ENCODE data around the gene PIAS4.
A peak's percentile ranks its signal among the peaks of the same experiment; 100 is the strongest.
"Not testable (repeated sequence)": the region's sequence is repeated elsewhere in the genome, so short reads cannot be mapped to it uniquely, and the experiment has no call there.

Gene PIAS4

GRCh38 chr19:4009990-4010807 lies 2.7 kb downstream of the PIAS4 start:
- CTCF ChIA-PET = interaction anchor here (1.3 kb wide), 1 partner anchor 22 kb away, joined by 12 read pairs; no protein-coding TSS in a partner anchor
- POLR2A ChIA-PET = interaction anchor here (0.7 to 1.8 kb wide), 2 partner anchors 25 to 49 kb away, joined by 3 to 5 read pairs; partner anchors contain the start of gene EEF2
- H3K4me3 ChIP-seq (ENCODE audit: low read depth, low read length) = peak overlapping the region; percentile 32
- DNase-seq (ENCODE audit: low read depth, low spot score) = no peak
- TF ChIP-seq CTCF (IDR thresholded peaks at IDR 0.05; ENCODE audit: insufficient read depth, low read length, missing control alignments) = no peak

GRCh38 chr19:4010808-4011110 lies 3.2 kb downstream of the PIAS4 start:
- H3K4me3 ChIP-seq (ENCODE audit: low read depth, low read length) = no peak overlapping the region
- DNase-seq (ENCODE audit: low read depth, low spot score) = no peak
- ChIA-PET CTCF (no interaction called here), POLR2A (interaction anchor here (1.8 kb wide), 1 partner anchor 26 kb away, joined by 5 read pairs; the partner anchor contains the start of gene EEF2)
- no peak for TF ChIP-seq CTCF (IDR thresholded peaks at IDR 0.05; ENCODE audit: insufficient read depth, low read length, missing control alignments)

GRCh38 chr19:4011430-4011829 lies 3.9 kb downstream of the PIAS4 start:
- DNase-seq (ENCODE audit: low read depth, low spot score) = not testable (repeated sequence)

GRCh38 chr19:4012092-4012974 lies 4.8 kb downstream of the PIAS4 start:
- no peak for DNase-seq (ENCODE audit: low read depth, low spot score)
- CTCF ChIA-PET = interaction anchor here (1.7 kb wide), 1 partner anchor 27 kb away, joined by 4 read pairs; the partner anchor contains the start of gene EEF2
- no peak overlapping the region for H3K4me3 ChIP-seq (ENCODE audit: low read depth, low read length)
- TF ChIP-seq CTCF (IDR thresholded peaks at IDR 0.05; ENCODE audit: insufficient read depth, low read length, missing control alignments) = no peak
- POLR2A ChIA-PET = no interaction called here

More at GRCh38 chr19:4011430-4011829, 3.9 kb downstream of the PIAS4 start:
- CTCF ChIA-PET; H3K4me3 ChIP-seq (ENCODE audit: low read depth, low read length); POLR2A ChIA-PET: not testable (repeated sequence)

- H3K4me3 ChIP-seq (ENCODE audit: low read depth, low read length) = no peak overlapping the region
- ChIA-PET POLR2A (no interaction called here), CTCF (interaction anchor here (1.7 kb wide), 1 partner anchor 27 kb away, joined by 4 read pairs; the partner anchor contains the start of gene EEF2)
- no peak for DNase-seq (ENCODE audit: low read depth, low spot score)
- TF ChIP-seq CTCF (IDR thresholded peaks at IDR 0.05; ENCODE audit: insufficient read depth, low read length, missing control alignments) = no peak
Observed at GRCh38 chr19:4012975-4013634, 5.6 kb downstream of the PIAS4 start.

- POLR2A ChIA-PET = no interaction called here
- CTCF ChIA-PET = interaction anchor here (1.7 kb wide), 1 partner anchor 28 kb away, joined by 4 read pairs; the partner anchor contains the start of gene EEF2
- no peak for DNase-seq (ENCODE audit: low read depth, low spot score)
- no peak overlapping the region for H3K4me3 ChIP-seq (ENCODE audit: low read depth, low read length)
- no peak for TF ChIP-seq CTCF (IDR thresholded peaks at IDR 0.05; ENCODE audit: insufficient read depth, low read length, missing control alignments)
Observed at GRCh38 chr19:4013886-4014540, 6.5 kb downstream of the PIAS4 start.
